Vagina (tissue), 2 donors: ENCODE measurements around the gene ZP4. TPM values are rescaled to one million over a fixed set of nuclear protein-coding genes. Genes with fewer than 3 reads are reported as not detected.

Experiments used
- DNase-seq, 2 donors: peaks; one replicate each; pipeline ENCODE4 v3.0.0-alpha.2; 2017; ENCODE audit errors: extremely low spot score in 2 of 2
- H3K27ac ChIP-seq: fragments of 200-600 bp; sonication (generic); one replicate; pipeline ENCODE4 v1.5.1; 2019
- H3K27me3 ChIP-seq: fragments of 200-600 bp; sonication (generic); one replicate; pipeline ENCODE4 v1.5.1; 2019
- H3K36me3 ChIP-seq, 2 donors: fragments of 200-600 bp; sonication (generic); one replicate each; pipeline ENCODE4 v1.5.1; 2017 to 2019
- H3K4me1 ChIP-seq: fragments of 200-600 bp; sonication (generic); one replicate; pipeline ENCODE4 v1.5.1; 2019
- H3K4me3 ChIP-seq, 2 donors: fragments of 200-600 bp; sonication (generic); 1 replicate in 1 of 2; 2 replicates in 1 of 2; pipeline ENCODE4 v1.5.1; 2016 to 2019
- H3K9me3 ChIP-seq: fragments of 200-600 bp; sonication (generic); one replicate; pipeline ENCODE4 v1.5.1; 2019
- CTCF ChIP-seq, 3 experiments: fragments of 450-650 bp in 2 of 3; fragments of 200-600 bp in 1 of 3; sonication (generic) in 1 of 3; IDR thresholded peaks; one replicate each; pipeline ENCODE4 v1.5.1; 2017 to 2019; ENCODE audit warnings: antibody characterized with exemption in 3 of 3, mild to moderate bottlenecking in 2 of 3, moderate library complexity in 2 of 3
- POLR2A ChIP-seq, 2 donors: fragments of 450-650 bp; IDR thresholded peaks; one replicate each; pipeline ENCODE4 v1.6.1; 2017; ENCODE audit warnings: antibody characterized with exemption in 2 of 2, mild to moderate bottlenecking in 2 of 2, moderate library complexity in 2 of 2
- POLR2AphosphoS5 ChIP-seq, 2 donors: sonication (generic); formaldehyde crosslinking; IDR thresholded peaks; one replicate each; pipeline ENCODE4 v1.9.0; 2017; ENCODE audit warnings: antibody characterized with exemption in 2 of 2, mild to moderate bottlenecking in 2 of 2, low read depth in 1 of 2; ENCODE audit not compliant: insufficient read depth in 1 of 2
- intact Hi-C: fragments of 100-400 bp; cut with DNase I; formaldehyde crosslinking; loops from one replicate; pipeline ENCODE4 v1.15.1; 2023
- total RNA-seq: library from RNA; depleted of rRNA; stranded (reverse); fragments of >200 nt; gene quantifications from one replicate; pipeline ENCODE4 v1.2.3, GENCODE V29; 2016

ZP4 gene
- total RNA-seq, 1 donor from 2014 or later, result not detected

- intact Hi-C loops, result no loop called here
- no peak overlapping the region for H3K27ac ChIP-seq
- H3K36me3 ChIP-seq, result no peaks in the 10 kb centered on the region
- no peaks in the 10 kb centered on the region for H3K9me3 ChIP-seq
- TF ChIP-seq POLR2AphosphoS5 (IDR thresholded peaks at IDR 0.05; ENCODE audit: insufficient read depth in 1 of 2, low read depth in 1 of 2) (no peak), CTCF (IDR thresholded peaks at IDR 0.05) (no peak)
- H3K4me1 ChIP-seq, result no peaks in the 10 kb centered on the region
- H3K27me3 ChIP-seq, result no peaks in the 10 kb centered on the region
- DNase-seq, result no peak
- no peak overlapping the region for H3K4me3 ChIP-seq
Observed at GRCh38 chr1:237903961-237904360, 13.2 kb upstream of the ZP4 start.

- no peaks in the 10 kb centered on the region for H3K36me3 ChIP-seq
- no peaks in the 10 kb centered on the region for H3K27me3 ChIP-seq
- H3K9me3 ChIP-seq, result no peaks in the 10 kb centered on the region
- intact Hi-C loops, result no loop called here
- H3K4me1 ChIP-seq, result no peaks in the 10 kb centered on the region
- no peak for DNase-seq
- H3K27ac ChIP-seq, result no peak overlapping the region
- TF ChIP-seq POLR2A (IDR thresholded peaks at IDR 0.05) (no peak), CTCF (IDR thresholded peaks at IDR 0.05) (no peak), POLR2AphosphoS5 (IDR thresholded peaks at IDR 0.05; ENCODE audit: insufficient read depth in 1 of 2, low read depth in 1 of 2) (no peak)
- no peak overlapping the region for H3K4me3 ChIP-seq
Observed at GRCh38 chr1:237902960-237903743, 12.4 kb upstream of the ZP4 start.

DNA sequence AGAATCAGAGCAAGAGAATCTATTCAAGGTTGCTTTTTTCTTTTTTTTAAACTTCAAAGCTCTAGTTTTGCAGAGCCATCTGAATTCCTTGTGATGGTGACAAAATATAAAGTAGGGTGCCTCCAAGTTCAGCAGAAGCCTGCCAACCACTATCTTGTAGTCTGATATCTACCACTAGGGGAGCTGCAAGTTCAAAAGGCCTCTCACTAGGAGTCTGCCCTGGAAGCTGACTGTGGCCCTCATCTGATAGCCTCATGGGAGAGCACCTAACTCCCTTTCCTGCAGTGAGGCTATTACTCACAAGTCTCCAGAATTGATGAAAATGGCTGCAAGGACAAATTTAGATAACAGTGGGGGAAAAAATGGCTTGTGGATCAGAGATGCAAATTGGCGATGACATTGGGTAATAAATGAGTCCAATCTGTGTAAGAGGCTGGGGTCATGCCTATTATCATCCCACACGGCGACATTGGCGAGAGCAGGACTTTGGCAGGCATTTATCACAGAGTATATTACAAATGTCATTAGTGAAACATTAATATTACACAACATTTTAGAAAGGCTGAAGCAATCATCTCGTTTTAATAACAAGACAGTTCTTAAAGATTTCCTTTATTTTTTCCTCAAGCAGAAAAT is 10.7 kb upstream of the ZP4 start:
- intact Hi-C loops, result no loop called here
- H3K4me3 ChIP-seq, result no peak overlapping the region
- H3K27me3 ChIP-seq, result no peaks in the 10 kb centered on the region
- no peaks in the 10 kb centered on the region for H3K4me1 ChIP-seq
- no peak for TF ChIP-seq POLR2AphosphoS5 (IDR thresholded peaks at IDR 0.05; ENCODE audit: insufficient read depth in 1 of 2, low read depth in 1 of 2)
- no peak for TF ChIP-seq POLR2A (IDR thresholded peaks at IDR 0.05)
- no peak for TF ChIP-seq CTCF (IDR thresholded peaks at IDR 0.05)
- no peaks in the 10 kb centered on the region for H3K36me3 ChIP-seq
- no peaks in the 10 kb centered on the region for H3K9me3 ChIP-seq
- no peak overlapping the region for H3K27ac ChIP-seq
- no peak for DNase-seq

DNA sequence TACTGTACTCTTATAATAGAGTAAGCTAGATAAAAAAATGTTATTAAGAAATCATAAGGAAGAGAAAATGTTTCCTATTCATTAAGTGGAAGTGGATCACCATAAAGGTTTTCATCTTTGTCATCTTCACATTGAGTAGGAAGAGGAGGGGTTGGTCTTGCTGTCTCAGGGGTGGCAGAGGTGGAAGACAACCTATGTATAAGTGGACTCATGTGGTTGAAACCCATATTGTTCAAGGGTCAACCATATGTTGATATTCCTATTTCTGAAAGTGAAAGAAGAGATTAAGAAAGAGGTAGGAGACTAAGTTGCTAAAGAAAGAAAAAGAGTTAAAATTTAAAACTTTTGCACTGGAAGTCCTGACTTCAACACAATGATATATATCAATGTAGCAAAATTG is 4.9 kb upstream of the ZP4 start:
- no peaks in the 10 kb centered on the region for H3K27me3 ChIP-seq
- H3K4me3 ChIP-seq, result no peak overlapping the region
- no peaks in the 10 kb centered on the region for H3K36me3 ChIP-seq
- no peak overlapping the region for H3K27ac ChIP-seq
- DNase-seq, result no peak
- intact Hi-C loops, result no loop called here
- H3K4me1 ChIP-seq, result no peaks in the 10 kb centered on the region
- TF ChIP-seq POLR2AphosphoS5 (IDR thresholded peaks at IDR 0.05; ENCODE audit: insufficient read depth in 1 of 2, low read depth in 1 of 2) (no peak), POLR2A (IDR thresholded peaks at IDR 0.05) (no peak), CTCF (IDR thresholded peaks at IDR 0.05) (no peak)
- H3K9me3 ChIP-seq, result no peaks in the 10 kb centered on the region

- no peak overlapping the region for H3K27ac ChIP-seq
- no peaks in the 10 kb centered on the region for H3K4me1 ChIP-seq
- intact Hi-C loops, result no loop called here
- H3K9me3 ChIP-seq, result no peaks in the 10 kb centered on the region
- H3K27me3 ChIP-seq, result no peaks in the 10 kb centered on the region
- H3K36me3 ChIP-seq, result no peaks in the 10 kb centered on the region
- DNase-seq, result peak in 1 of 2 donors; percentile 22
- TF ChIP-seq POLR2AphosphoS5 (IDR thresholded peaks at IDR 0.05; ENCODE audit: insufficient read depth in 1 of 2, low read depth in 1 of 2), result no peak
- TF ChIP-seq CTCF (IDR thresholded peaks at IDR 0.05), result no peak
- no peak for TF ChIP-seq POLR2A (IDR thresholded peaks at IDR 0.05)
- no peak overlapping the region for H3K4me3 ChIP-seq
Observed at GRCh38 chr1:237894131-237894530, 3.4 kb upstream of the ZP4 start.
